H1 (cell line): ENCODE results near the gene CHRDL2. TPM values are rescaled to one million over a fixed set of nuclear protein-coding genes. Genes with fewer than 3 reads are reported as not detected.
"Not testable (repeated sequence)": the region's sequence is repeated elsewhere in the genome, so short reads cannot be mapped to it uniquely, and the experiment has no call there.

Source experiments
- CTCF ChIA-PET: fragments of 300-600 bp; sonication (Branson Sonifier 250); formaldehyde crosslinking; loops from one replicate; lab custom pipeline; 2021; ENCODE audit not compliant: partially characterized antibody; lab: Charles Lee
- POLR2A ChIA-PET: fragments of 300-600 bp; sonication (Branson Sonifier 250); formaldehyde crosslinking; loops from one replicate; lab custom pipeline; 2021; ENCODE audit warnings: inconsistent platforms; ENCODE audit not compliant: partially characterized antibody; lab: Charles Lee
- DNase-seq, 2 experiments: peaks; one replicate each; pipeline versions ENCODE4 v3.0.0 to v3.0.0-alpha.2; 2010 to 2022; ENCODE audit warnings: low spot score in 2 of 2, low read depth in 1 of 2, mixed read lengths in 1 of 2
- FAIRE-seq: peaks from 2 replicates; lab custom pipeline; 2011; peaks lifted over from hg19 to GRCh38; lab: Jason Lieb, UNC
- H2AFZ ChIP-seq: 2 replicates; pipeline ENCODE4 v1.8.1; 2012; ENCODE audit warnings: low read length, inconsistent platforms
- H2AK5ac ChIP-seq: 2 replicates; pipeline ENCODE4 v1.6.1; 2013; ENCODE audit warnings: low read depth, low read length
- H2BK120ac ChIP-seq: replicated peaks from 2 replicates; pipeline ENCODE3; 2013; ENCODE audit warnings: low read depth, low read length, inconsistent platforms
- H2BK12ac ChIP-seq: 2 replicates; pipeline ENCODE4 v1.6.1; 2013; ENCODE audit warnings: low read depth, low read length
- H2BK15ac ChIP-seq: 2 replicates; pipeline ENCODE4 v1.6.1; 2013; ENCODE audit warnings: low read length
- H2BK20ac ChIP-seq: 2 replicates; pipeline ENCODE4 v1.6.1; 2013; ENCODE audit warnings: low read length
- H2BK5ac ChIP-seq: 2 replicates; pipeline ENCODE4 v1.6.1; 2013; ENCODE audit warnings: low read depth, low read length
- H3K14ac ChIP-seq: 2 replicates; pipeline ENCODE4 v1.6.1; 2013; ENCODE audit warnings: inconsistent platforms; ENCODE audit not compliant: insufficient read length
- H3K18ac ChIP-seq: 2 replicates; pipeline ENCODE4 v1.6.1; 2013; ENCODE audit warnings: low read length; ENCODE audit errors: extremely low read depth
- H3K23ac ChIP-seq: 2 replicates; pipeline ENCODE4 v1.6.1; 2013; ENCODE audit warnings: inconsistent platforms; ENCODE audit not compliant: insufficient read length
- H3K23me2 ChIP-seq: 2 replicates; pipeline ENCODE4 v1.6.1; 2013; ENCODE audit warnings: low read depth, low read length
- H3K27ac ChIP-seq: 2 replicates; pipeline ENCODE4 v1.6.1; 2011; ENCODE audit warnings: low read depth, low read length, inconsistent platforms
- H3K27me3 ChIP-seq, 4 experiments: replicated peaks in 1 of 4; 1 replicate in 1 of 4; 2 replicates in 3 of 4; pipeline versions ENCODE4 v1.6.1 to v1.8.1; 2011 to 2013; ENCODE audit warnings: low read length in 3 of 4, mild to moderate bottlenecking in 3 of 4, inconsistent platforms in 2 of 4, mixed read lengths in 2 of 4, moderate library complexity in 1 of 4; ENCODE audit not compliant: control insufficient read depth in 3 of 4, insufficient read depth in 3 of 4; ENCODE audit errors: extremely low read depth in 1 of 4
- H3K36me3 ChIP-seq, 4 experiments: 2 replicates each; pipeline versions ENCODE4 v1.6.1 to v1.8.1; 2011 to 2013; ENCODE audit warnings: mild to moderate bottlenecking in 4 of 4, low read length in 3 of 4, moderate library complexity in 2 of 4, control low read depth in 1 of 4, inconsistent platforms in 1 of 4; ENCODE audit not compliant: insufficient read depth in 4 of 4, control insufficient read depth in 2 of 4
- H3K4ac ChIP-seq: replicated peaks from 2 replicates; pipeline ENCODE3; 2013; ENCODE audit warnings: low read length, low read depth, mixed read lengths, inconsistent platforms; ENCODE audit not compliant: insufficient read length
- H3K4me1 ChIP-seq, 4 experiments: replicated peaks in 1 of 4; 1 replicate in 1 of 4; 2 replicates in 3 of 4; pipeline versions ENCODE4 v1.6.1 to v1.8.1; 2011 to 2013; ENCODE audit warnings: low read length in 3 of 4, inconsistent platforms in 2 of 4, mixed read lengths in 1 of 4; ENCODE audit not compliant: insufficient read depth in 4 of 4, control insufficient read depth in 3 of 4
- H3K4me2 ChIP-seq, 2 experiments: 2 replicates each; pipeline versions ENCODE4 v1.6.1 to v1.8.1; 2011 to 2013; ENCODE audit warnings: low read depth in 2 of 2, low read length in 2 of 2, control low read depth in 1 of 2, inconsistent platforms in 1 of 2, mild to moderate bottlenecking in 1 of 2; ENCODE audit not compliant: insufficient read depth in 1 of 2
- H3K4me3 ChIP-seq, 4 experiments: fragments of 200-600, 300-600 bp in 1 of 4; sonication (generic), shearing (Covaris generic), sonication (Bioruptor Twin) in 1 of 4; 2 replicates each; pipeline versions ENCODE4 v1.5.1 to v1.8.1; 2011 to 2016; ENCODE audit warnings: low read length in 4 of 4, low read depth in 3 of 4, control low read depth in 2 of 4, inconsistent platforms in 2 of 4, mild to moderate bottlenecking in 2 of 4, mixed read lengths in 1 of 4, moderate library complexity in 1 of 4; ENCODE audit not compliant: insufficient read depth in 2 of 4; ENCODE audit errors: extremely low read depth in 1 of 4
- H3K56ac ChIP-seq: replicated peaks from 2 replicates; pipeline ENCODE3; 2013; ENCODE audit warnings: low read depth, mild to moderate bottlenecking, mixed read lengths, low read length, inconsistent platforms; ENCODE audit not compliant: insufficient read length
- H3K79me1 ChIP-seq: 2 replicates; pipeline ENCODE4 v1.6.1; 2013; ENCODE audit warnings: low read depth, low read length, control low read depth
- H3K79me2 ChIP-seq, 2 experiments: 2 replicates each; pipeline versions ENCODE4 v1.6.1 to v1.8.1; 2012 to 2013; ENCODE audit warnings: low read length in 2 of 2, mild to moderate bottlenecking in 2 of 2, inconsistent platforms in 1 of 2; ENCODE audit not compliant: insufficient read depth in 2 of 2, control insufficient read depth in 1 of 2
- H3K9ac ChIP-seq, 4 experiments: replicated peaks in 1 of 4; 1 replicate in 1 of 4; 2 replicates in 3 of 4; pipeline versions ENCODE4 v1.6.1 to v1.8.1; 2011 to 2013; ENCODE audit warnings: low read depth in 3 of 4, low read length in 3 of 4, control low read depth in 2 of 4, mild to moderate bottlenecking in 2 of 4, moderate library complexity in 2 of 4, inconsistent platforms in 1 of 4; ENCODE audit errors: extremely low read depth in 1 of 4
- H3K9me3 ChIP-seq, 2 experiments: 2 replicates each; pipeline versions ENCODE4 v1.6.1 to v1.8.1; 2012 to 2013; ENCODE audit warnings: mild to moderate bottlenecking in 2 of 2, moderate library complexity in 2 of 2, control low read depth in 1 of 2, inconsistent platforms in 1 of 2, low read depth in 1 of 2, low read length in 1 of 2, mixed read lengths in 1 of 2; ENCODE audit not compliant: insufficient read depth in 2 of 2
- H4K20me1 ChIP-seq, 2 experiments: replicated peaks in 1 of 2; 2 replicates each; pipeline versions ENCODE3 to v1.8.1; 2011 to 2013; ENCODE audit warnings: inconsistent platforms in 2 of 2, low read length in 2 of 2, mild to moderate bottlenecking in 1 of 2; ENCODE audit not compliant: insufficient read depth in 2 of 2, control insufficient read depth in 1 of 2
- H4K5ac ChIP-seq: 2 replicates; pipeline ENCODE4 v1.6.1; 2013; ENCODE audit warnings: low read length, low read depth, mixed read lengths, inconsistent platforms; ENCODE audit not compliant: insufficient read length
- H4K8ac ChIP-seq: 2 replicates; pipeline ENCODE4 v1.8.0; 2013; ENCODE audit warnings: mild to moderate bottlenecking, moderate library complexity, low read length, inconsistent platforms; ENCODE audit not compliant: insufficient read depth; ENCODE audit errors: extremely low read depth
- H4K91ac ChIP-seq: replicated peaks from 2 replicates; pipeline ENCODE3; 2013; ENCODE audit warnings: low read length, mixed read lengths, inconsistent platforms; ENCODE audit not compliant: insufficient read length
- CHD2 ChIP-seq: IDR thresholded peaks from 2 replicates; pipeline ENCODE4 v1.6.1; 2012; ENCODE audit warnings: low read length, improper control_type of control experiment
- CREB1 ChIP-seq: IDR thresholded peaks from 2 replicates; pipeline ENCODE4 v1.6.1; 2012; ENCODE audit warnings: inconsistent platforms
- HDAC2 ChIP-seq, 2 experiments: fragments of 300-600 bp in 1 of 2; sonication (generic) in 1 of 2; IDR thresholded peaks; 2 replicates each; pipeline ENCODE4 v1.6.1; 2011 to 2012; ENCODE audit warnings: low read depth in 2 of 2, low read length in 2 of 2, mild to moderate bottlenecking in 2 of 2, moderate library complexity in 2 of 2, borderline replicate concordance in 1 of 2, inconsistent platforms in 1 of 2
- WGBS, 2 experiments: shearing (Covaris generic) in 1 of 2; methylation state at CpG; one replicate each; pipeline versions ENCODE4 v1.1.6 to v1.1.7; 2013 to 2015; ENCODE audit warnings: low lambda C conversion rate in 2 of 2, mixed read lengths in 2 of 2, inconsistent platforms in 1 of 2, low coverage in 1 of 2, missing lambda C conversion rate in 1 of 2; ENCODE audit not compliant: insufficient replicate concordance in 2 of 2, insufficient coverage in 1 of 2, insufficient read length in 1 of 2; ENCODE audit errors: extremely low coverage in 1 of 2, missing lambda C conversion rate in 1 of 2; 5-methylcytosine and 5-hydroxymethylcytosine counted together
- polyA plus RNA-seq, 7 experiments: library from polyadenylated mRNA; depleted of rRNA in 3 of 7; stranded (reverse) in 5 of 7; unstranded in 2 of 7; fragments of >200 nt in 5 of 7; fragments of 200-250 nt in 2 of 7; gene quantifications; 1 replicate in 5 of 7; 2 replicates in 1 of 7; 4 replicates in 1 of 7; pipeline versions ENCODE4 v1.2.1 to v1.2.3, GENCODE V29; 2011 to 2013; ENCODE audit warnings: missing spikeins in 2 of 7, mixed read lengths in 2 of 7
- total RNA-seq: library from RNA; stranded (reverse); fragmentation: NEBNext Ultra II Directional; extraction: Animal tissue kit (Norgen Biotek cat#: 25700); gene quantifications from 2 replicates; pipeline ENCODE4 v1.2.1, GENCODE V29; 2021

CHRDL2 gene
- total and polyA plus RNA-seq, 2 of the 8 experiments (the other 6 are each of a cell fraction or from before 2014, with no cell fraction given) = 0.26 to 0.48 TPM

- TF ChIP-seq HDAC2 (IDR thresholded peaks at IDR 0.05; ENCODE audit: borderline replicate concordance in 1 of 2, low read depth in 2 of 2, low read length in 2 of 2) (no peak), CHD2 (no peak), CREB1 (no peak)
- TF ChIP-seq, all 59 proteins: peak for 0
Measured at GRCh38 chr11:74662487-74663103, 68.6 kb downstream of the CHRDL2 start (continued).

DNA sequence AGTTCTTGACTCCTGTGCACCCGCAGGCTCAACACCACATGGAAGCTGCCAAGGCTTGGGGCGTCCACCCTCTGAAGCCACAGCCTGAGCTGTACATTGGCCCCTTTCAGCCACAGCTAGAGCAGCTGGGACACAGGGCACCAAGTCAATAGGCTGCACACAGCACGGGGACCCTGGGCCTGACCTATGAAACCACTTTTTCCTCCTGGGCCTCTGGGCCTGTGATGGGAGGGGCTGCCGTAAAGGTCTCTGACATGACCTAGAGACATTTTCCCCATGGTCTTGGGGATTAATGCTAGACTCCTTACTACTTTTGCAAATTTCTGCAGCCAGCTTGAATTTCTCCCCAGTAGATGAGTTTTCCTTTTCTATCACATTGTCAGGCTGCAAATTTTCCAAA, 72.1 kb downstream of the CHRDL2 start:
- H3K4me1 ChIP-seq, H3K79me1 ChIP-seq, H2BK20ac ChIP-seq, H3K36me3 ChIP-seq, H3K4ac ChIP-seq, H2BK12ac ChIP-seq, H3K9ac ChIP-seq, H3K14ac ChIP-seq, H4K20me1 ChIP-seq, H2BK120ac ChIP-seq, H3K23ac ChIP-seq, H3K27ac ChIP-seq, H2AFZ ChIP-seq, DNase-seq, H2BK15ac ChIP-seq, H4K5ac ChIP-seq, H4K91ac ChIP-seq, FAIRE-seq, H2BK5ac ChIP-seq, POLR2A ChIA-PET, H4K8ac ChIP-seq, H2AK5ac ChIP-seq, H3K79me2 ChIP-seq, H3K4me3 ChIP-seq, H3K4me2 ChIP-seq, H3K18ac ChIP-seq, H3K23me2 ChIP-seq, H3K27me3 ChIP-seq, H3K56ac ChIP-seq: not testable (repeated sequence)
- peaks cover 0 to 13% of the 10 kb centered on the region in 2 experiments; a peak in 1 of 4 replicates for H3K9me3 ChIP-seq
- CTCF ChIA-PET = interaction anchor here (0.7 to 1.6 kb wide), 2 partner anchors 11 to 37 kb away, joined by 3 to 4 read pairs; no protein-coding TSS in a partner anchor
- 67% methylated on average over 3 of the region's 4 CpGs; no CpG with 5 or more reads in 1 of the 2 experiments for WGBS, 2 experiments
